Erythroblast (primary cell): ENCODE results near the gene EDA.

Source experiments
- GATA1 ChIP-seq: IDR thresholded peaks from 2 replicates; pipeline ENCODE4 v1.6.1; 2011; ENCODE audit warnings: low read depth, mild to moderate bottlenecking, control low read depth, low read length, moderate library complexity
- POLR2A ChIP-seq: IDR thresholded peaks from 2 replicates; pipeline ENCODE4 v1.6.1; 2011; ENCODE audit warnings: mild to moderate bottlenecking, low read length

DNA sequence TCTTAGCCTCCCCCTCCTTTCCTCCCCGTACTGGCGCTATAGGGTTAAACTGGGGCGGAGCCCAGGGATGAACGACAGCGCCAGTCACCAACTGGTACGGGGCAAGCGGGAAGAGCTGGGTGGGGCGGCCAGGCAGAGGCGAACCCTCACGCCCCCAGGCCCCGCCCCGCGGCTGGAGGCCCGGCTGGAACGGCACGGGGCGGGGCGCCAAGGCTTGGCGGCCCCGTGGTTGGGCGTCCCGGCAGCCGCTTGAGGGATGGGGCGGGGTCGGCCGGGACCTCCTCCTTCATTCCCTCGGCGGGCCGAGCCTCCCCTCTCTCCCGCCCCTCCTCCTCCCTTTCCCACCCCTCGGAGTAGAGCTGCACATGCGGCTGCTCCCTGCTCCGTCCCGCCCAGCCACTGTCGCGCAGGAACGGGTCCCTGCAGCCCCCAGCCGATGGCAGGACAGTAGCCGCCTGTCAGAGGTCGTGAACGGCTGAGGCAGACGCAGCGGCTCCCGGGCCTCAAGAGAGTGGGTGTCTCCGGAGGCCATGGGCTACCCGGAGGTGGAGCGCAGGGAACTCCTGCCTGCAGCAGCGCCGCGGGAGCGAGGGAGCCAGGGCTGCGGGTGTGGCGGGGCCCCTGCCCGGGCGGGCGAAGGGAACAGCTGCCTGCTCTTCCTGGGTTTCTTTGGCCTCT is at the start of gene EDA:
- TF ChIP-seq POLR2A (no peak), GATA1 (no peak)
